Parathyroid adenoma (tissue), 2 donors: ENCODE results near the gene ALOX12B.
A peak's percentile ranks its signal among the peaks of the same experiment; 100 is the strongest.

ENCODE experiments used
- H2AFZ ChIP-seq: fragments of 300-600 bp; sonication (generic); one replicate; pipeline ENCODE4 v1.7.0; 2017; ENCODE audit warnings: antibody characterized with exemption, mild to moderate bottlenecking
- H3K27ac ChIP-seq: fragments of 300-600 bp; sonication (generic); one replicate; pipeline ENCODE4 v1.7.0; 2017
- H3K27me3 ChIP-seq: fragments of 300-600 bp; sonication (generic); one replicate; pipeline ENCODE4 v1.7.0; 2017; ENCODE audit warnings: low read length; ENCODE audit not compliant: control insufficient read depth, insufficient read depth
- H3K36me3 ChIP-seq: fragments of 300-600 bp; sonication (generic); one replicate; pipeline ENCODE4 v1.7.0; 2017; ENCODE audit warnings: low read length; ENCODE audit not compliant: control insufficient read depth, insufficient read depth
- H3K4me1 ChIP-seq: fragments of 300-600 bp; sonication (generic); one replicate; pipeline ENCODE4 v1.7.0; 2017; ENCODE audit warnings: control low read depth
- H3K4me2 ChIP-seq: fragments of 300-600 bp; sonication (generic); one replicate; pipeline ENCODE4 v1.7.0; 2017; ENCODE audit warnings: low read length
- H3K4me3 ChIP-seq: fragments of 300-600 bp; sonication (generic); one replicate; pipeline ENCODE4 v1.7.0; 2017; ENCODE audit warnings: low read depth, low read length
- H3K79me2 ChIP-seq: fragments of 300-600 bp; sonication (generic); one replicate; pipeline ENCODE4 v1.7.0; 2017; ENCODE audit warnings: control low read depth
- H3K9ac ChIP-seq: fragments of 300-600 bp; sonication (generic); one replicate; pipeline ENCODE4 v1.7.0; 2017; ENCODE audit warnings: mild to moderate bottlenecking
- H3K9me3 ChIP-seq: fragments of 300-600 bp; sonication (generic); one replicate; pipeline ENCODE4 v1.7.0; 2017; ENCODE audit warnings: low read length; ENCODE audit not compliant: control insufficient read depth
- TF ChIP-seq, protein P1 (sequence below): fragments of 300-600 bp; sonication (generic); IDR thresholded peaks from one replicate; pipeline ENCODE4 v1.7.0; 2017; ENCODE audit warnings: antibody characterized with exemption, mild to moderate bottlenecking
- donor health status: primary hyperparathyroidism.

The ALOX12B gene

DNA sequence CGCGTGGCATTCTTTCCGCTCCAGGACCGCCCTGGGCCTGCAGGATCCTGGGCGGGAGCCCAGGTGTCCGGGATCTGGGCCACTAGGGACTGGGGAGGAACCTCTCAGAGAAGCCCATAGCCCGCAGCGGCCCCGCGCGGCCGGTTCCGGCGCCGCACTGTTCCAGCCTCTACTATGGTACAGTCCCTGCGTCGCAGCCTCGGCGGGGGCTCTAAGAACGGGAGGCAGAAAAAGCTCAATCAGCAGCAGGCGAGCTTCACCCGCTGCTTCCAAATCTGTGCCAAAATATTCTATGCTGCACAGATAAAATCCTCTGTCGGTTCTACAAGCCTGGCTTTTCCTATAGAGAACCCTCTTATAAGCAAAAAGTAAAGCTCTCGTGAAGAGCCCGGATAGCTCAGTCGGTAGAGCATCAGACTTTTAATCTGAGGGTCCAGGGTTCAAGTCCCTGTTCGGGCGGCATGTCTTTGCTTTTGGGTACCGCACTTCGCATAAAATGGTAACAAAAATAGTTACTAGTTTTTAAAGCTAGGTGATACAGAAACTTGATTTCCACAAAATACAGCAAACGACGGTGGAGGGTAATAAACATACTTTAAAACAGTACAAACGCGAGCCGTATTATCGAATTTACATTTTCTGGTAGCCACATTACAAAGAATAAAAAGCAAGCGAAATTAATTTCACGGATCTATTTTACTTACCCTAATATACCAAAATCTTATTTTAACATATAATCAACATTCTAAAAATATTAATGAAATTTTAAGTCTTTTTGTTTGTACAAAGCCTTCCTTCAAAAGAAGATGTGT, 31.5 kb upstream of the ALOX12B start:
- no peak overlapping the region for H3K9ac ChIP-seq
- peaks cover 2% of the 10 kb centered on the region for H3K27me3 ChIP-seq
- peak overlapping the region; percentile 82 for H3K4me2 ChIP-seq
- H3K27ac ChIP-seq = peak overlapping the region; percentile 78
- H3K4me1 ChIP-seq = peaks cover 23% of the 10 kb centered on the region
- no peaks in the 10 kb centered on the region for H3K9me3 ChIP-seq
- H3K79me2 ChIP-seq = no peaks in the 10 kb centered on the region
- TF ChIP-seq, protein P1, sequence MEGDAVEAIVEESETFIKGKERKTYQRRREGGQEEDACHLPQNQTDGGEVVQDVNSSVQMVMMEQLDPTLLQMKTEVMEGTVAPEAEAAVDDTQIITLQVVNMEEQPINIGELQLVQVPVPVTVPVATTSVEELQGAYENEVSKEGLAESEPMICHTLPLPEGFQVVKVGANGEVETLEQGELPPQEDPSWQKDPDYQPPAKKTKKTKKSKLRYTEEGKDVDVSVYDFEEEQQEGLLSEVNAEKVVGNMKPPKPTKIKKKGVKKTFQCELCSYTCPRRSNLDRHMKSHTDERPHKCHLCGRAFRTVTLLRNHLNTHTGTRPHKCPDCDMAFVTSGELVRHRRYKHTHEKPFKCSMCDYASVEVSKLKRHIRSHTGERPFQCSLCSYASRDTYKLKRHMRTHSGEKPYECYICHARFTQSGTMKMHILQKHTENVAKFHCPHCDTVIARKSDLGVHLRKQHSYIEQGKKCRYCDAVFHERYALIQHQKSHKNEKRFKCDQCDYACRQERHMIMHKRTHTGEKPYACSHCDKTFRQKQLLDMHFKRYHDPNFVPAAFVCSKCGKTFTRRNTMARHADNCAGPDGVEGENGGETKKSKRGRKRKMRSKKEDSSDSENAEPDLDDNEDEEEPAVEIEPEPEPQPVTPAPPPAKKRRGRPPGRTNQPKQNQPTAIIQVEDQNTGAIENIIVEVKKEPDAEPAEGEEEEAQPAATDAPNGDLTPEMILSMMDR = peak; percentile 97
- peak overlapping the region; percentile 48 for H3K4me3 ChIP-seq
- no peaks in the 10 kb centered on the region for H3K36me3 ChIP-seq
- H2AFZ ChIP-seq = peak overlapping the region; percentile 79

GRCh38 chr17:8117980-8118768, 30.7 kb upstream of the ALOX12B start, which contains the start of gene ALOXE3:
Gene ALOXE3, minus strand, starts transcription at chr17:8118514. Its CDS starts 524 bp downstream, at chr17:8117990.
- no peak within 1 kb of the TSS for H3K9ac ChIP-seq
- TF ChIP-seq, protein P1 = no peak
- H3K9me3 ChIP-seq = no peaks in the 10 kb centered on the region
- H3K27me3 ChIP-seq = peaks cover 2% of the 10 kb centered on the region
- H3K4me2 ChIP-seq = peak within 1 kb of the TSS; percentile 82
- H3K4me1 ChIP-seq = peaks cover 15% of the 10 kb centered on the region
- peak within 1 kb of the TSS; percentile 78 for H3K27ac ChIP-seq
- H3K4me3 ChIP-seq = peak within 1 kb of the TSS; percentile 48
- no peaks in the 10 kb centered on the region for H3K36me3 ChIP-seq
- peak within 1 kb of the TSS; percentile 79 for H2AFZ ChIP-seq
- no peaks in the 10 kb centered on the region for H3K79me2 ChIP-seq

DNA sequence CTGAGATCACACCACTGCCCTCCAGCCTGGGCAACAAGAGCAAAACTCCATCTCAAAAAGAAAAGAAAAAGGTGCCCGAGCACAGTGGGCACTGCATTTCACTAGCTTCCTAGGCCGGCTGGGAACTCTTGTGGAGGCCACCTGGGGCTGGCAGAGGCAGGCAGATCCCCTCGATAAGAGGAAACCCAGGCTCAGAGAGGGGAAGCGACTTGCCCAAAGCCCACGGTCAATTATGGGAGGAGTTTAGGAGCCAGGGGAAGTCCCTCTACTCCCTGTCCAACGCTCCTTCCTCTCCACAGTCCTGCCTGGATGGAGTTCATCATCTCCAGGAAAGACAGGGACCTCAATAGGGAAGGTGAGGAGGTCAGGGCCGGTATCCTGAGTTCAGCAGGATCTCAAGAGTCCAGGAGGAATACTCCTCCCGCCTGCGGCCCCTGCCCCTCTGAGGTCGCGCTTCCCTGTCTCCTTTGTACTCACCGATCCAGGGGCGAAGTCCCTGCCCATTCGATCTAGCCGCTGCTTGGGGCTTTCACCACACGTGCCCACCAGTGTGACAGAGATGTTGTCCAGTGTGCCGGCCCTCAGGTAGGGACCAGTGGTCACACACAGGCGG, 30.0 kb upstream of the ALOX12B start:
- TF ChIP-seq, protein P1 = no peak
- Histone ChIP-seq H3K36me3 (no peaks in the 10 kb centered on the region), H3K9ac (no peak overlapping the region), H3K4me3 (peak overlapping the region; percentile 48), H2AFZ (peak overlapping the region; percentile 79), H3K4me1 (peaks cover 13% of the 10 kb centered on the region), H3K27me3 (peaks cover 2% of the 10 kb centered on the region), H3K4me2 (peak overlapping the region; percentile 82), H3K79me2 (no peaks in the 10 kb centered on the region), H3K9me3 (no peaks in the 10 kb centered on the region), H3K27ac (peak overlapping the region; percentile 78)

DNA sequence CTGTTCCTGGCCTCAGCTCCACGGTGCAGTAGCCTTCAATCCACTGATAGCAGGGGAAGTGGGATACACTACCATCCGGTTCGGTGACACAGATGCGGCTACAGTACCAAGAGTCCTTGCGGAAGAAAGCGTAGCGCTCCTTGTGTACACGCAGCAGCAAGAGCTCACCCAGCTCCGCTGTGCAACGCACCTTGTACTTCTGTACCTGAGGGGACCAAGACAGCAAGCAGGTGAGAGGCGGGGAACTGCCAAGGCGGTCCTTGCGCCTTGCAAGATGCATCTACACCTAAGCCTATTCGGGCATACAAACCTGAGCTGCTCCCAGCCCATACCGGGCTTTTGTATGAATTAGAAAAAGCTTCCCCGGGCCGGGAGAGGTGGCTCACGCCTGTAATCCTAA, 29.3 kb upstream of the ALOX12B start:
- Histone ChIP-seq H3K4me3 (no peak overlapping the region), H2AFZ (no peak overlapping the region), H3K27ac (no peak overlapping the region), H3K4me2 (no peak overlapping the region), H3K36me3 (no peaks in the 10 kb centered on the region), H3K27me3 (peaks cover 2% of the 10 kb centered on the region), H3K4me1 (peaks cover 13% of the 10 kb centered on the region), H3K79me2 (no peaks in the 10 kb centered on the region), H3K9ac (no peak overlapping the region), H3K9me3 (no peaks in the 10 kb centered on the region)
- TF ChIP-seq, protein P1 = no peak
